Measurements from ENCODE around the gene CLIC5. TPM values are rescaled to one million over a fixed set of nuclear protein-coding genes. Genes with fewer than 3 reads are reported as not detected.
A peak's percentile ranks its signal among the peaks of the same experiment; 100 is the strongest.

Gene CLIC5
- polyA plus RNA-seq, 10 donors: 12.3 to 20.3 (median 16.0) TPM

DNA sequence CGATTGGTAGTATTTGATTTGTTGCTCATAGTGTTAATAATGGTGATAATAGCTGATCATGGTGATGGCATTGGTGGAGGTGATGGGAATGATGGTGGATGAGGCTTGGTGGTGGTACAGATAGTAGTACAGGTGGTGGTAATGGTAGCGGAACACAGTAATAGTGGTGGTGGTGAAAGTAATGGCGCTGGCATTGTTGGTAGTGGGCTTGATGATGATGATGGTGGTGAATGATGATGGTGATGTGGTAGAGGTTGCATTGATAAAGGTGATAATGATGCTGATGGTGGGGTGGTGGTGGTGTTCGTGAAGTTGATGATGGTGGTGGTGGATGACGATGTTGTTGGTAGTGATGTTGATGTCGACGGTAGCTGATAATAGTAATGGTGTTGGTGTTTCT, 24.6 kb upstream of the CLIC5 start:
- DNase-seq: no peak

DNA sequence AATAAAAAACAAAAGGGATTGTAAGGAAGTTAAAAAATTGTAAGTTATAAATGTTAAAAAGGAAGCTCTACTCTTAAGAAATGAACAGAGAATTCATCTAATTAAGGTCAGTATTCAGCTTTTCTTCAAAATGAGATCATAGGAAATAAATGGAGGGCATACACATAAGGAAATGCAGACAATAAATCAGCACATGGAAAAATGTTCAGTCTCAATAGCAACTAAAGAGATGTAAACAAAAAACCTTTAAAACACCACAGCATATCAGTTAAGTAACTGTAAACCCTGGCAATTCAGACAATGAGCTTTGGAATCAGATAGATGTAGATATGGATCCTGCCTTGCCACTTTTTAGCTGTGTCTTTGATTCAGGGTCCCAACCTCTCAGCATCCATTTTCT, 24.0 kb upstream of the CLIC5 start:
- no peak for DNase-seq

DNA sequence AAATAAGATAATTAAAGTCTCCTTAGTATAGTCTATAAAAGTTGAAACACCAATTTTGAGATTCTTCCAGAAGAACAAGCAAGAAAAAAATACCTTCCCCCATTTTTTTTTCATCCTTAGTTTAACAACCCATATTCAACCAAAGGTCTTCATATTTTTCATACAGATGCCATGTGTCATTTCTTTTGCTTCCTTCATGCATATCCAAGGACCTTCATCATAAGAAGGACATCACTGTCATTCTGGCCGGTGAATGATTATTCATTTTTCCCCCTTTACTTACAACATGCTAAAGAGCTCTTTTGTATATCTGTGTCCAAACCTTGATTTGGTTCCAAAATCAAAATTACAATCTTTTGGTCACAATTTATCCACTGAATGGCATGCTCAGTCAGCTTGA, 21.3 kb upstream of the CLIC5 start:
- no peak for DNase-seq

DNA sequence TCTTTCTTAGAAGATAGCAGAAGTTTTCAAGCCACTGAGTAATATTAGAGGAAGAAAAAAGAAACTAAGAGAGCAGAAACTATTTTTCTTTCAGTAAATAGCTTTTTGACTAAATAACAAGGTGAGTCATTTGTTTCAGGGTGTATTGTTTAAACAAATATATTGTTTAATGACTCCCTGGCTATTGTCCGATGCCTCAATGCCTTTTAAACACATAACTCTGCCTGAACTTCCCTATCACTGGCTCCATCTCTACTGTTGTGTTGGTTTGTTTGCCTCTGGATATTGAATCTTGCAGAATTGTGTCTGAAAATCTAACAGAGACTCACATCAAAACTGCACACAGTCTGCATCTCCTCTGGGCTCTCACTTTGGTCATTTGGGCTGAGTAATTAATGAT, 19.6 kb upstream of the CLIC5 start:
- DNase-seq: no peak

DNA sequence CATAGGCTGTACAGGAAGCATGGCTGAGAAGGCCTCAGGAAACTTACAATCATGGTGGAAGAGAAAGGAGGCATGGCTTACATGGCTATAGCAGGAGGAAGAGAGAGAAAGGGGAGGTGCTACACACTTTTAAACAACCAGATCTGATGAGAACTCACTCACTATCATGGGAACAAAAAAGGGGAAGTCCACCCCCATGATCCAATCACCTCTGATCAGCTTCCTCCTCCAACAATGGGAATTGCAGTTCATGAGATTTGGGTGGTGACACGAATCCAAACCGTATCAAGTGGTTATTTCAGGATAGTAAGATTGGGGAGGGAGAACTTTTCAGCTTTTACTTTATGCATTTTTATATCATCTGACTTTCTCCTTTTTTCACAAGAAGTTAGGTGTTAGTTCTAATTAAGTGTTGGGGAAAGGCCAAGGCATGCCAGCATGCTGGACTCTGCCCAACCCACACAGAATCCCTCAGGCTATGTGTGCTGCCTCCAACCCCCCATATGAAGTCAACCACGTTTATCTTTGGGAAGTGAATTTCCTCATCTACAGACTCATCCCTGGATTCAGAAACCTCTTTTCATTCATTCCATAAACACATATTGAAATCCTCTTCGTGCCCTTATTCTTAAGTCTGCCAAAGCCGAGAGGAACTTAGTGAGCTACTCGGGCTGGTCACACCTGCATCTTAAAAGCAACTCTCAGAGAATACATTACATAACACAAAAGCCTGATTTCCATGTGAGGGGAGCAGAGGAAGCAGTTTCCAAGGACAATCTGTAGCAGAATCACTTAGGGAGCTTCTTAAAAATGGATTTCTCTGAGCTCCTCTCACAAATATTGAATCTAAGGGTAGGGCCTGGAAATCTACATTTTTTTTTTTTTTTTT, 16.7 kb upstream of the CLIC5 start:
- no peak for DNase-seq

DNA sequence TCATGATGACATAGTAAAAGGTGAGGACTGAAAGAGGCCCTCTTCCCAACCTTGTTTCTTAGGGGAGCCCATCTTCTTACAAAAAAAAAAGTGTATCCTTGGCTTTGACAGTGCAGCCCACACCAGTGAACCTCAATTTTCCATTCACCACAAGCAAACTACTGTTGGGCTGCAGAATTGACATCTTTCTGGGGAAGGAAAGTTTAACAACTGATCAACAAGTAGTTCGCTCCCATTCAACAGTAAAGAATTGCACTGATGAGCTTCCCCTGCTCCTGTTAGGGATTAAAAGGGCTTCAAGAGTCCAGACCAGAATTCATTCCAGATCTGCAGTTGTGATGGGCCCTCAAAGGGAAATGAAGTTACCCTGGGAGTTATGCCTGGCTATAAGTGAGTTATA, 13.9 kb upstream of the CLIC5 start:
- no peak for DNase-seq

DNA sequence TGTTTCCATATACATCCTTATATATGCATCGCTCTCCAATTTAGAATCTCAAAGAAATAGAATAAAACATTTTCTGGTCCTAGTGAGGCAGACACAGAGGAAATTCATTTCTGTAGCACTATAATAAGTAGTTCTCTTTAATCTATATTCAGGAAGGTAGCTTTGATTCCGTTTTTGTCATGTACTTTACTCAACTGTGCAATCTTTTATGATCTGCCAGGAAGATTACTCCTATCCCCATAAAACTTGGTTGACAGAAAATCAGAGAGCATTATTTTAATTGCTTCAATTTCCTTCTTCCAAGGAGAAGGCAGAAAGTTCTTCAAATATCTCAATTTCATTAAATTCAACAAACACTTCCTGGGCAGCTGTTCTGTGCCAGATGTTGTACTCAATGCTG, 10.6 kb upstream of the CLIC5 start:
- DNase-seq: no peak

DNA sequence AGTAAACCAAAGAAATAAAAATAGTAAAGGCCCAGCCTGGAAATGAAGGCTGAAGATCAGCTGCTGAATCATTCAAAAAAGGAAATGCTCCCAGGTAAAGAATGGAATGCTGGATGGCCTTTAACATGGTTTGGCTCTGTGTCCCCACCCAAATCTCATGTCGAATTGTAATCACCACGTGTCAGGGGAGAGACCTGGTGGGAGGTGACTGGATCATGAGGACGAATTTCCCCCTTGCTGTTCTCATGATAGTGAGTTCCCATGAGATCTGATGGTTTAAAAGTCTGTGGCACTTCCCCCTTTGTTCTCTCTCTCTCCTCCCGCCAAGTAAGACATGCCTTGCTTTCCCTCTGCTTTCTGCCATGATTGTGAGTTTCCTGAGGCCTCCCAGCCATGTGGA, 9.9 kb upstream of the CLIC5 start:
- DNase-seq: no peak

DNA sequence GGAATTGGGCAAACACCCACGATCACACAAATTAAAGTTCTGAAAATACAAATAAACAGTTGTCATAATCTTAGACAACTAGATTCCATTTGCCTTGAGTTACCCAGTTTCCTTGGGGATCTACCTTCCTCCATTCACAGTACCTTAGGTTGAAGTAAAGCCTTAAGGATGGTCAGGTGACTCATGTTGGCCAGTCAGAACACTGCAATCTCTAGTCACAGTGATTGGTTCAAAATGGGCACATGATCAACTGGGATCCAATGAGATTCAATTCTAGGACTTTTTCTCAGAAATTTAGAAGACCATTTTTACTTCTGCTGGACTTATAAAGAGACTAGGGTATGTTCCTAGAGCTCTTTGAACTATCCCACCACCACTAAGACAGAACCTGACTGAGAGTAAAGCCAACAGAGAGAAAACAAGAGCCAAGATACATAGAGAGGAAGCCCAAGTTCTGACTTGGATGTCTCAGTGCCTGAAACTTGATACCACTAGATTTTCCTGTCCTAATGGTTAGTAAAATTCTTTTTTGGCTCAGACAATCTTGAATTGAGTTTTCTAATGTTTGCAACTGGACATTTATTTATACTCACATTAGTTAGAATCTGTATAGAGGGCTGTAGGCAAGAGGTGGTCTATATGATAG, 8.6 kb upstream of the CLIC5 start:
- DNase-seq: no peak

DNA sequence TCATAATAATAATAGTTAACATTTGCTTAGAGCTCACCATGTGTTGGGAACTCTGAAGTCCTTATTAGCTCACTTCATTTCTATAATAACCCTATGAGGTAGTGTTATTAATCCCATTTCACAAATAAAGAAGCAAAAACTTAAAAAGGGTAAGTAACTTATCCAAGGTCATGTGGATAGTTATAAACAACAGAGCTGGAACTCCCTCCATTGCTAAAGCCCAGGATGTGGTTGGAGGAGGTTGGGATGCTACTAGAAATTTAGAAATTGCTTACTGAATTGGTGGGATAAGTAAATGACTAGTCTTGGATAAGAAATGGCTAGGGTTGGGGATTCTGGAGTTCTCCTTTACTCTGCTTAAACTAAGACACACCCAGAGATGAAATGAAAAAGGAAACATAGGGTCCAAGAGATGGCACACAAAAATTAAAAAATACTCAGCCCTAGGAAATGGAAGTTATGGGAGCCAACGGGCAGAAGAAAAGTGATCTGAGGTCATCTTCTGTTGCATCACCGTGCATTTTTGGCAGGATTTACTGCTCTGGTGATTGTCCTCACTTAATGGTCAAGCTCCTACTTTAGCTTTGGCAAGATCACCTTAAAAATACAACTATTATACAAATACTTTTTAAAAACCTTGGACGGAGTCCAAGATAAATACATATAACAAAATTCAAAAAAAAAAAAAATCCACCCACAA, 7.7 kb upstream of the CLIC5 start:
- DNase-seq: no peak

DNA sequence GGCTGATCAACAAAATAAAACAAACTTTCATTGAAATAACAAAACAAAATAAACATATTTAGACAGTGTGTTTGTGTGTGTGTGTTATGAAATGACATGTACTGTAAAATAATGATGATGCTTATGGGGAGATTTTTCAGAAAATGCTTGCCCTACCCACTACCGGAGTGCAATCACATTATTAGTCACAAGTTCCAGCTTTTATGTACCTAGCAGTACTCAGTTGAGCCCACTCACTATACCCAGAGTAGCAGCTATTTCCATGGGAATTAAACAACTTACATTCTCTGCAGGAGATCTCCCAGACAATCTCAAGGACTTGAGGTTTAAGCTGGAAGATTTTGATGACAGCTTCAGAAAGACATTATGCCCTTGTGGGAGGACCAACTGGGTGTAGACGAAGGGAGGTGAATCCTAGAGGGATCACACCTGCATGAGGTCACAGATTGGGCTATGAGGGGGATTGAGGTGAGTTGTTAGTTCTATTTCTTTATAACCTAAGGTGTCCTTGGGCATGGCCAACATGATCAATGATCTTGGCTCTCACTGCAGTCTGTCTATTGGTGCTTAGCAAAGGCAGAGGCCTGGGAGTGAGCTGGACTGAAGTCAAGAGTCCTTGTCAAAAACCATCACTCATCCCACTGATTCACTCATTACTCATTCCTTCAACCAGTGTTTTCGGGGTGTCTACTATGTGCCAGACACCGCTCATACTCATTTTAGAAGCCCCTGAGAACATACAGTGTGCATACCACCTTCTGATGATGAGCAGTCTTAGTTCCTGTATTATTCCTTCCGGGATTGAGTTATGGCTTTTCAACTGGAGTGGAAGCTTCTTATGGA, 6.7 kb upstream of the CLIC5 start:
- DNase-seq: no peak

DNA sequence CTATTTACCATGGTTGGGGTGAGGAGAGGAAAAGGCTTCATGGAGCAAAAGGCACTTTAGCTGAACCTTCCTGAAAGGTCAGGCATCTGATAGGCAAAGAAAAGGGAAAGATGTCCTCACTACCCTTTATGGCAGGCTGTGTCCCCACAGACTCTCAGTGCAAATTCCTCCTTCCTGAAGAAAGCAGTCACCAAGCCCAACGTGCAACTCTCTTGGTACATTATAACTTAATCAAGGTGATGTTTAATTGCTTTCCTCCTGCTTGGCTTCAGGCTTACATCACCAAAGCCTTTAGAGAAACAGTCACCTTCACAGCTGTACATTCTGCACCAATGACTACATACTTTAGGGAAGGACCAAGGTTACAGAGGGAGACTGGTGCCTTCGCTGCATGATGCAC, 2.1 kb upstream of the CLIC5 start:
- DNase-seq: no peak

DNA sequence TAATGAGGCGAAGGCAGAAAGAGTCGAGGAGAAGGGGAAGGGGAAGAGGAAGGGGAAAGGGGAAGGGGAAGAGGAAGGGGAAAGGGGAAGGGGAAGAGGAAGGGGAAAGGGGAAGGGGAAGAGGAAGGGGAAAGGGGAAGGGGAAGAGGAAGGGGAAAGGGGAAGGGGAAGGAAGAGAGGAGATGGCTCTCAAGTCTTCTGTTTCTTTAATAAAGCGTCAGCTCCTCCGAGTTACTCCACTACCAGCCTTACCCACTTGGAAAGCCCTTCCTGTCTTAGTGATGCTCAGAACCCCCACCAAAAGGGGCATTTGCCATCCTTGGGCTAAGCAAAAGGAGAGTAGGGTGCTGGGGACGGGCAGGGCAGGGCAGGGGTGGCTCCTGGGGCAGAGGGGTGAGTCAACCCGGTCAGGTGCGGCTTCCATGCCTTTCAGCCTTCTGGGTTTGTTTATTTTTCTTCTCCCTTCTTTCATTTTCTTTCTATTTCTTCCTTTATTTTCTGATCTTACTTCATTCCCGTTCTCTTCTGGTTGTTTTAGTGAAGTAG, 476 bp upstream of the CLIC5 start:
- DNase-seq: no peak

DNA sequence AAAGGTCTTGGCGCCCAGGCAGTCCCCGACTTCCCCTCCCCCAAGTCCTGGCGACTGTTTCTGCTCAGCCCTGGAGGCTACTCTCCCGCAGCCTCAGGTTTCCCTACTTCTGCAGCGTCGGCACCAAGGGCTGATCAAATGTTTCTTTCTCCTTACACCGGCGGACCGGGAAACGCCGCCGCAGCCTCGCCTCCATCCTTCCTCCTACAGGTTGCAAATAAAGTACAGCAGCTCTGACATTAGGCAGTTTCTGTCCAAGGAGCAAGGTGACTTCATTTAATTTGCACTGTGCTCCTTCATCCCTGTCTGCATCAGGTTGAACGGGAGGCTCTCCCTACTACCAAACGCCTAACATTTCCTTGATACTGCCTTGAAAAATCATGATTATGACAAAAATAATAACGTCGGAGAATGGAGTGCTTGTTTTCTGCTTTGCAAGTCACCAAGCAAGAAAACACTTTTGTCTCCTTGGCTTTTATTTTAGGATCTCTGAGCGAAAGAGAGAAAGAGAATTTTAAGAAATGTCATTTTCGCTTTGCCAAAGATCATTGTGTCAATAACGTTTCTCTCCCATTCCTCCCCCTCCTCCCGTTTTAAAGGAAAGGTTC, 1.0 kb downstream of the CLIC5 start:
- peak in 1 of 3 donors; percentile 23 for DNase-seq

DNA sequence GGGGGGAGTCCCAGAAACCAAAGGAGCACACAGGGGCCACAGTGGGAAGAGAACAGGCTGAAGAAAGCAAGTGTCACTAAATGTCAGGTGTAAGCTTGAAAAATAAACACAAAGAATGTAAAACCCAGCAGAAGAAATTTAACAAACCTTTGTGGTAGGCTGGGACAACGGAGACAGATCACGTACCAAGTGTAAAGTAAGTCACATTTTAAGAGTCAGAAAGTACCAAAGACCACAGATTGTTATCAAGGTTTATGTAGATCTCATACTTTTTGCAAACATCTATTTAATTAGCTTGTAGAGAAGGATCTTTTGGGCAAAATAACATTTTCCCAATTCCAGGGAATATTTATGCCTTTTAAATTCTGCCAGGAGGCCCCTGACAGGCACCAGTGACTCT, 1.6 kb downstream of the CLIC5 start:
- DNase-seq: no peak

DNA sequence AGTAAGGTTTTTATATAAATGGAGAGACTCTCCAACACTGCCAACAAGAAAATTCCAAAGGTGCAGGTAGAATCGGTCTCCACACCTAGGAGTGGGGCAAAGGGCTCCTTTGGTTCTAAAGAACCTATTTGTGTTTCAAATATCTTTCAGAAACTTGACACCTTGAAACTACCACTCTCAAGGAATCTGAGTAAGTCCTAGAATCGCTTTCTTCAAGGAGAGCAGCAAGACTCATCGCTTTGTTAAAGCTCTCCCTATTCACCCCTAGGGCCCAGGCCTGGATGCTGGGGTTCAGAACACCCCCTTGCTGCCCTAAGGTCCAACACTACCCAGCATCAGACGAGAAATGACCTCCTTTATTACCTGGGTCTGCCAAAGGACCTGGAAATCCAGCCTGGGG, 2.0 kb downstream of the CLIC5 start:
- DNase-seq: no peak

DNA sequence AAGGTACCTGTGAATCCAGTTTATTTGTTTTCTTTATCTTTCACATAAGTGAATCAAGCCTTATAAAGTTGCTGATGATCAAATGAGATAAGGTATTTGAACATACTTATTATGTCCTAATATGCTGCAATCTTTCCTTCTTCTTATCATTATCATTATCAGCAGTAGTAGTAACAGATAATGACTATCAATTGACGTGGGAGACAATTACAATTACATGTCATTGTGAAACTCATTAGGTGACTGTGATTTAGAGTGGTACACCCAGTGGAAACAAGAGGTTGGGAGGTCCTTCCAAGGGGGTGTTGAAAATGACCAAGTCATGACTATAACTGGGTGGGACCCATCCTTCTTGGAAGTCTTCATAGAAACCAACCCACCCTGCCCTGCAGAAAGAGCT, 2.8 kb downstream of the CLIC5 start:
- DNase-seq: no peak

DNA sequence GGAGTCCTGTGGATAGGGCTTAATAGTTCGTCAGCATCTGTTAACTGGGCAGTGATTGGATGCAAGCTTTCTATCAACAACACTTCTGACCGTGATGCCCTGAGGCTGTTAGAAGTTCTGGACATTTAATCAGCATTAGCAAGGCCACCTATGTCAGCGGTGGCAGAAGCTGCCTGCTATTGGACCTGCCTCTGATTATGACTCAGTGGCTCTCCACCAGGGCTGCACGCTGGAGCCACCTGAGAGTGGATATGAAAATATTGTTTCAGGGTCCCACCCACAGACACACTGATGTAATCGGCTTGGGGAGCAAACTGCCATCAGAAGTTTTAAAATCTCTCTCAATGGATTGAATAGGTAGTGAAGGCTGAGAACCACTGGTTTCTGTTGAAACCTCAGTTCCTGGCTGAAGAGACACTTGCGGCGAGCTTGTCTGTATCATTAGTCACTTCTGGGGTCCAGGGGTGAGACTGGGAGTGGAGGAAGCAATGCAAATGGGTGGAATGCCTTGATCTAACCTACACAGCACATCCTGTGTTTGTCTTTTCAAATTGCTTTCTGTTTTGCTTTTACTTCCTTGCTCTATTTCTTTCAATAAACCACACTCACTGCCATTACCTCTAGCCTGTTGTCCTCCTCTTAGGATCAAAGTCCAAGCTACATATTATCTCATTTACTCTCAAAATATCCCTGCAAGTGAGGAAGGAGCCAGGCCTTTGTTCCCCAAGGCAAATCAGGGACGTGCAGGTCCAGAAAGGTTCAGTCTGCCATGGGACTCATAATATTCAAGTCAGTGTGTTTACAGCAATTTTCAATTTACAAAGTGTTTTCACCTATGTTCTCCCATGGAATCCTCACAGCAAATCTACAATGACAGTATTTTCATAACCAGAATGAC, 4.2 kb downstream of the CLIC5 start:
- no peak for DNase-seq

DNA sequence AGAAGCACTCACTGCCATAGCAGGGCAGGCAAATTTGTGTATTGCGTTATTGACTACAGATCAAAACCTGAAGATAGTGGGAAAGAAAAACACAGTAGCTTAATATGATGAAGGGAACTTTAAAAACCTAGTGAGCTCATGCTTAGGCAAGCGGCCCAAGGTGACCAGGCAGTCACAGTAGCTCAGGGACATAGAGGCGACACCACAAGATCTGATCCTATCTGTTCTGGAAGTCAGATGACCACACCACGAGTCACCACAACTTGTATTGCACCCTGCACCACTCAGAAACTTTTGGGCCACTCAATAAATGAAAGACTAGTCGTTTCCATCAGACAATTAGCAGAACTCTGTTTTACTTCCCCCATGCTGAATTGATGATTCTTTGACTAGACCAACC, 4.9 kb downstream of the CLIC5 start:
- DNase-seq: no peak

DNA sequence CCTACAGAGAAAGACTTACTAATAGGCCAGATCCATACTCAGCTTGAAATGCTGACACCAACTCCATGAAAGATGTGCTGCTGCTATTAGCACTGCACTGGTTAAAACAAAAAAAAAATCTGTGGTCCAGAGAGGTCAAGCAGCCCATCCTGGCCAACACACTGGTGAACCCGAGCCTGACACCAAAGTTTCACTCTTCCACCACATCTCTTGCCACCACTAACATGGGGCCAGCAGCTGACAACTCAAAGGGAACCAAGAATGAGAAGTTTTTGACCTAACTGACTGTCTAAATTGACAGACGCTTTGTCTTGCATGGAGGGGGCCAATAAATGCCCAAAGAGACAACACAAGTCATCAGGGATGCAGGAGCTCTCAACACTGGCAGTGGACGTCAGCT, 5.4 kb downstream of the CLIC5 start:
- DNase-seq: no peak
